Sigmoid colon (tissue), 7 donors: ENCODE measurements around the gene ADAMTS2. TPM values are rescaled to one million over a fixed set of nuclear protein-coding genes. Genes with fewer than 3 reads are reported as not detected.

Source experiments
- DNase-seq: peaks from one replicate; pipeline ENCODE4 v3.0.0-alpha.2; 2019
- H3K27ac ChIP-seq, 4 donors: fragments of 200-600 bp; sonication (generic); one replicate each; pipeline ENCODE4 v1.5.1; 2016 to 2019; ENCODE audit warnings: mild to moderate bottlenecking in 1 of 4
- H3K27me3 ChIP-seq, 3 donors: fragments of 200-600 bp; sonication (generic); one replicate each; pipeline ENCODE4 v1.5.1; 2019; ENCODE audit warnings: mild to moderate bottlenecking in 1 of 3
- H3K36me3 ChIP-seq, 4 donors: fragments of 200-600 bp; sonication (generic); one replicate each; pipeline ENCODE4 v1.5.1; 2016 to 2019
- H3K4me1 ChIP-seq, 4 donors: fragments of 200-600 bp; sonication (generic); one replicate each; pipeline ENCODE4 v1.5.1; 2017 to 2019
- H3K4me3 ChIP-seq, 4 donors: fragments of 200-600 bp; sonication (generic); one replicate each; pipeline ENCODE4 v1.5.1; 2017 to 2019; ENCODE audit warnings: mild to moderate bottlenecking in 2 of 4, moderate library complexity in 1 of 4
- H3K9me3 ChIP-seq, 4 donors: fragments of 200-600 bp in 3 of 4; sonication (generic) in 3 of 4; one replicate each; pipeline versions ENCODE4 v1.5.1 to v1.6.1; 2013 to 2019
- EP300 ChIP-seq, 4 donors: sonication (generic); formaldehyde crosslinking; IDR thresholded peaks; one replicate each; pipeline ENCODE4 v1.6.1; 2017; ENCODE audit warnings: antibody characterized with exemption in 4 of 4
- POLR2A ChIP-seq, 2 donors: fragments of 450-650 bp; IDR thresholded peaks; one replicate each; pipeline ENCODE4 v1.6.1; 2016; ENCODE audit warnings: antibody characterized with exemption in 2 of 2, mild to moderate bottlenecking in 2 of 2, moderate library complexity in 2 of 2
- POLR2AphosphoS5 ChIP-seq, 4 donors: sonication (generic); formaldehyde crosslinking; IDR thresholded peaks; one replicate each; pipeline ENCODE4 v1.6.1; 2017; ENCODE audit warnings: antibody characterized with exemption in 4 of 4
- WGBS, 2 donors: extraction: QIAGEN DNeasy Blood & Tissue Kit; methylation state at CpG; one replicate each; pipeline ENCODE4 v1.1.7; 2013; 5-methylcytosine and 5-hydroxymethylcytosine counted together
- intact Hi-C: fragments of 100-400 bp; cut with DNase I; formaldehyde crosslinking; loops from one replicate; pipeline ENCODE4 v1.15.1; 2023
- polyA plus RNA-seq, 3 donors: library from polyadenylated mRNA; stranded (reverse); fragments of 200-250 nt; gene quantifications; one replicate each; pipeline ENCODE4 v1.2.3, GENCODE V29; 2013
- total RNA-seq, 4 donors: library from RNA; depleted of rRNA; stranded (reverse); fragments of >200 nt; gene quantifications; one replicate each; pipeline ENCODE4 v1.1.0, GENCODE V29; 2016
- TF ChIP-seq, protein P1 (sequence below), 4 experiments: fragments of 450-650 bp in 3 of 4; fragments of 200-600 bp in 1 of 4; IDR thresholded peaks; one replicate each; pipeline ENCODE4 v1.5.1; 2016 to 2019; ENCODE audit warnings: antibody characterized with exemption in 4 of 4, mild to moderate bottlenecking in 3 of 4, moderate library complexity in 2 of 4
- donor health status: healthy with polysubstance abuse.
- donor health status: Bipolar disorder and iron deficiency.
- donor health status: healthy.

ADAMTS2 gene
- total and polyA plus RNA-seq, 7 donors: 0.69 to 33.2 (median 9.2) TPM

DNA sequence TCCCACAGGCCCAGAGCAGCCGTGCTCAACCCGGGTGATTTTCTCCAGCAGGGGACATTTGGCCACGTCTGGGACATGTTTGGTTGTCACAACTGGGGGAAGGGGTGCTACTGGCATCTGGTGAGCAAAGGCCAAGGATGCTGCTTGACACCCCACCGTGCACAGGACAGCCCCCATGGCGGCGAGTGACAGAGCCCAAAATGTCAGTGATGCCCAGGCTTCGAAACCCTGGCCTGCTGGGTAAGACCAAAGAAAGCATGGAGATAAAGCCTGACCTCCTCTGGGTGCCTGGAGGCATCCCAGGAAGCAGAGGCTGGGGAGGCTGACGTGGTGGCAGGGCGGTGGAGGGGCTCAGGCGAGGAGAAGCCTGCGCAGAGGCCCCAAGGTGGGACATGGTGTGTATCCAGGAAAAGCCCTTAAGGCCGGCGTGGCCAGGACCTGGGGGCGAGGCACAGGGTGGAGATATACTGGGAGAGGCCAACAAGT, 218.7 kb downstream of the ADAMTS2 start:
- intact Hi-C loops: no loop called here
- Histone ChIP-seq H3K4me1 (no peaks in the 10 kb centered on the region), H3K27ac (no peak overlapping the region), H3K9me3 (no peaks in the 10 kb centered on the region), H3K4me3 (no peak overlapping the region), H3K27me3 (no peaks in the 10 kb centered on the region), H3K36me3 (peaks cover 0 to 20% (median 8%) of the 10 kb centered on the region in 4 donors)
- DNase-seq: no peak
- no peak for TF ChIP-seq EP300 (IDR thresholded peaks at IDR 0.05)
- TF ChIP-seq POLR2AphosphoS5 (IDR thresholded peaks at IDR 0.05): no peak
- TF ChIP-seq, protein P1, sequence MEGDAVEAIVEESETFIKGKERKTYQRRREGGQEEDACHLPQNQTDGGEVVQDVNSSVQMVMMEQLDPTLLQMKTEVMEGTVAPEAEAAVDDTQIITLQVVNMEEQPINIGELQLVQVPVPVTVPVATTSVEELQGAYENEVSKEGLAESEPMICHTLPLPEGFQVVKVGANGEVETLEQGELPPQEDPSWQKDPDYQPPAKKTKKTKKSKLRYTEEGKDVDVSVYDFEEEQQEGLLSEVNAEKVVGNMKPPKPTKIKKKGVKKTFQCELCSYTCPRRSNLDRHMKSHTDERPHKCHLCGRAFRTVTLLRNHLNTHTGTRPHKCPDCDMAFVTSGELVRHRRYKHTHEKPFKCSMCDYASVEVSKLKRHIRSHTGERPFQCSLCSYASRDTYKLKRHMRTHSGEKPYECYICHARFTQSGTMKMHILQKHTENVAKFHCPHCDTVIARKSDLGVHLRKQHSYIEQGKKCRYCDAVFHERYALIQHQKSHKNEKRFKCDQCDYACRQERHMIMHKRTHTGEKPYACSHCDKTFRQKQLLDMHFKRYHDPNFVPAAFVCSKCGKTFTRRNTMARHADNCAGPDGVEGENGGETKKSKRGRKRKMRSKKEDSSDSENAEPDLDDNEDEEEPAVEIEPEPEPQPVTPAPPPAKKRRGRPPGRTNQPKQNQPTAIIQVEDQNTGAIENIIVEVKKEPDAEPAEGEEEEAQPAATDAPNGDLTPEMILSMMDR (IDR thresholded peaks at IDR 0.05): no peak
- TF ChIP-seq POLR2A (IDR thresholded peaks at IDR 0.05): no peak
- 84 to 85% methylated on average over 14 of the region's 14 CpGs for WGBS, 2 donors

DNA sequence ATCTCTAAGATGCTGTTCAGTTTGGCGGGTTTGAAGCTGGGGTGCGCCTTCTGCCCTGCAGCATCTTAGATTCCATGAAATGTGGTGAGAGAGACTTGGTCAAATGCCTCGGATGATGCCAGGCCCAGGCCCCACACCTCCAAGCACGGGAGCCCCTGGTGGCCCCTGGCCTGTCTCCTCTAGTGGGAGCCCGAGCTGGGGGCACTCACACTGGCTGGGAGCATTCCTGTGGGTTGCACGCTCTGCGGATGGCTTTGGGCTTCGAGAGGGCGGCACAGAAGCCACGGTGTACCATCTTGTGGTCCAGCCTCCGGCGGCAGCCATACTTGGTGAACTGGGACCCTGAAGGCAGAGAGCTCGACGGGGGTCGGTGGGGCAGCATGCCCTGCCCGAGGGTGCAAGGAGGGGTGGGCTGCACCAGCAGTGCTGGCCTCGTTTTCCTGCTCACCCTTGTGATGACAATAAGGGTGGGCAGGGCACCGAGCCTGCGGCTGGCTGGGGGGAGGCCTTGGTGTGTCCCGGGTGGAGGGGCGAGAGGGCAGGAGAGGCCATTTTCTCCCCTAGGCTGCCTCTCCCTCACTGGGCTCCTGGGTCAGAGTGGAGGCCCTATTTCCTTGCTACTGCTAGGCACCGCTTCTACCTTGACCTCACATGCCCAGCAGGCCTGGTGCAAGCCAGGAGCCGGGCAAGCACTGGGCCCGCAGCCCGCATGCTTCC, 219.3 kb downstream of the ADAMTS2 start:
- Histone ChIP-seq H3K4me1 (no peaks in the 10 kb centered on the region), H3K36me3 (peaks cover 0 to 20% (median 8%) of the 10 kb centered on the region in 4 donors), H3K27me3 (no peaks in the 10 kb centered on the region), H3K9me3 (no peaks in the 10 kb centered on the region), H3K27ac (no peak overlapping the region), H3K4me3 (no peak overlapping the region)
- DNase-seq: no peak
- 88 to 92% methylated on average over 25 of the region's 25 CpGs for WGBS, 2 donors
- TF ChIP-seq EP300 (IDR thresholded peaks at IDR 0.05) (no peak), POLR2A (IDR thresholded peaks at IDR 0.05) (no peak), POLR2AphosphoS5 (IDR thresholded peaks at IDR 0.05) (no peak)
- TF ChIP-seq, protein P1 (IDR thresholded peaks at IDR 0.05): no peak
- intact Hi-C loops: no loop called here

DNA sequence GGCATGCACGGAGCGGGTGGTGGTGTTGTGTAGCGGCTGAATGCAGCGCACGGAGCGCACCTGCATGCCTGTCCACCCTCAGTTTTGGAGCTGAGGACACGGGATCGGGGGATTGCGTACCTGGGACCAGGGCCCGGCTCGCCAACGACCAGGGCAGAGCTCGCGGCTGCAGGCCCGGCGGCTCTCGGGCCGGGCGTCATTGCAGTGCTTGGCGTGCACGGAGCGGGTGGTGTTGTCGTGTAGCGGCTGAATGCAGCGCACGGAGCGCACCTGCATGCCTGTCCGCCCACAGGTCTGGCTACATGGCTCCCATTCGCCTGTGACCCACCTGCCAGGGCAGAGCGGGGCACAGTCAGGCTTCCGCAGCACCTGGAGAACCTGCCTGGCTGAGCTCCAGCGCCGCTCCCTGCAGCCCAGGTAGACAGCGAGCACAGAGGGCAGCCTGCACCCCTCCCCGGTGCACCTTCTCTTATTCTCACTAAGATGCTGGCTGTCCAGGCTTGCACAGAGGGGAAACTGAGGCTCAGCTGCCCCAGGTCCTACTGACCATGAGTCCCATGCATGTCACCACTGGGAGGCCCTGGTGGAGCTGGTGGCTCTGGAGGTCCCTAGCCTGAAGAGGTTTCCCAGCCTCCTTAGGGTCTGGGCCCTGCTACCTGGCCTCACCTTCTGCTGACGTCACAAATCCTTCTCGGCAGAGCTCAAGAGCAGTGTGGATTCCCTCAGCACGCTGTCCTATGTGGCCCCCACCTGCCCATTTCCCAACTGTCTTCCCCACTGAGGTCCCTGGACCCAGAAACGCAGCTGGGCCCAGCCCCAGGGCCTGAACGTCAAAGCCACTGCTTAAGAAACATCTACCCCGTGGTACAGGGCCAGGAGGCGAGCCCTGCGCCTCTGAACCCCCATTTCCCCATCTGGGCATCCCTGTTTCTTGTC, 220.1 kb downstream of the ADAMTS2 start:
- Histone ChIP-seq H3K36me3 (peaks cover 0 to 15% (median 7%) of the 10 kb centered on the region in 4 donors), H3K27ac (no peak overlapping the region), H3K4me1 (no peaks in the 10 kb centered on the region), H3K9me3 (no peaks in the 10 kb centered on the region), H3K4me3 (no peak overlapping the region), H3K27me3 (no peaks in the 10 kb centered on the region)
- intact Hi-C loops: no loop called here
- TF ChIP-seq POLR2AphosphoS5 (IDR thresholded peaks at IDR 0.05): no peak
- TF ChIP-seq EP300 (IDR thresholded peaks at IDR 0.05): no peak
- no peak for TF ChIP-seq POLR2A (IDR thresholded peaks at IDR 0.05)
- TF ChIP-seq, protein P1 (IDR thresholded peaks at IDR 0.05): no peak
- DNase-seq: no peak
- 93 to 94% methylated on average over 43 of the region's 43 CpGs for WGBS, 2 donors

DNA sequence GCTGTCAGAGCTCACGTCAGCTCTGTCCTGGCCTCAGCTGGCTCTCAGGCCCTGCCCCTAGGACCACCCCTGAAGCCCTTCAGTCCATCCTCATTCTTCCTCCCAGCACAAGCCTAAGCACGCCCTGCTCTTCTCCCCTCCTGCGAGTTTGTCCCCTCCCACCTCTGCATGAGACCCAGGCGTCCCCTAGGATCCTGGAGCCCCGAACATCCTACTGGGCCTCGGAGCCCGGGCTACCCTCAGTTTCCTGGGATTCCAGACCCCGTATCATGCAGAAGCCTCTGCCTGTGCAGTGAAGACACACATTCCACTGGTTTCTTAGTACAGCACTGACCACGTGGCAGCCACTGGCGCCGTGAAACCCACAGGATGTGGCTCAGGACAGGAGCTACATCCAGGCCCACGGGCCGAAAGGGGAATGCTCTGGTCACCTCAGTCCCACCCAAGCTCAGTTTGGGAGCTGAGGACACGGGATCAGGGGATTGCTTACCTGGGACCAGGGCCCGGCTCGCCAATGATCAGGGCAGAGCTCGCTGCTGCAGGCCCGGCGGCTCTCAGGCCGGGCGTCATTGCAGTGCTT, 220.9 kb downstream of the ADAMTS2 start:
- no peak overlapping the region for H3K4me3 ChIP-seq
- H3K9me3 ChIP-seq: no peaks in the 10 kb centered on the region
- no peaks in the 10 kb centered on the region for H3K4me1 ChIP-seq
- intact Hi-C loops: no loop called here
- TF ChIP-seq POLR2A (IDR thresholded peaks at IDR 0.05) (no peak), EP300 (IDR thresholded peaks at IDR 0.05) (no peak), POLR2AphosphoS5 (IDR thresholded peaks at IDR 0.05) (no peak)
- TF ChIP-seq, protein P1 (IDR thresholded peaks at IDR 0.05): no peak
- peaks cover 0 to 9% (median 3%) of the 10 kb centered on the region in 4 donors for H3K36me3 ChIP-seq
- H3K27me3 ChIP-seq: no peaks in the 10 kb centered on the region
- no peak for DNase-seq
- 92% methylated on average over 21 of the region's 21 CpGs for WGBS, 2 donors
- no peak overlapping the region for H3K27ac ChIP-seq
